A549 treated with AZD9567 at 1 μM for 4 hours (cell line): ENCODE data around the gene ENPP6. TPM values are rescaled to one million over a fixed set of nuclear protein-coding genes. Genes with fewer than 3 reads are reported as not detected.

ENCODE experiments used
- total RNA-seq: library from RNA; stranded (reverse); fragments of 200-300 nt; extraction: Qiagen RNA extraction; gene quantifications from 5 replicates; pipeline ENCODE4 v1.2.3, GENCODE V29; 2022; ENCODE audit not compliant: insufficient read depth

The ENPP6 gene
- total RNA-seq = not detected in 5 replicates

DNA sequence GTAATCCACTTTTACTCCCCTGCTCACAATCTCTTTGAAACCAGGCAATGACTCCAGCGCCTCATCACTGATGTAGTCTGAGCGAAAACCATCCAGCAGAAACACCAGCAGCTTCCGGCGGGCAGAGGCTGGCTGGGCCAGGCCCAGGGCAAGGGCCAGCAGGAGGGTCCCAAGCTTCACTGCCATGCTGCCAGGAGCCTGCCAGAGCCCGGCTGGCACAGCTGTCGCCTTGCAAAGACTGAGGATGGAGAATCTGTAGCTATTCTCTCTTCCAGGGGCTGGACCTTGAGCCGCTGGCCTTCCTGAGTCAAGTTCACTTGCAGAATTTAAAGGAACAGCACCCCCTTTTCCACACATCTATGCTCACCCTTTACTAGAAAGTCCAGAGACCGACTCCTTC is at the start of gene ENPP6:
TSS of gene ENPP6 (minus strand) at position 240 of the 400 bp plus-strand sequence. CDS start at position 186, 54 bp downstream.

